ENCODE data around the gene TTPAL. TPM values are rescaled to one million over a fixed set of nuclear protein-coding genes. Genes with fewer than 3 reads are reported as not detected.
A peak's percentile ranks its signal among the peaks of the same experiment; 100 is the strongest.

Gene TTPAL
- total RNA-seq, 1 experiment from 2014 or later = 10.7 TPM

DNA sequence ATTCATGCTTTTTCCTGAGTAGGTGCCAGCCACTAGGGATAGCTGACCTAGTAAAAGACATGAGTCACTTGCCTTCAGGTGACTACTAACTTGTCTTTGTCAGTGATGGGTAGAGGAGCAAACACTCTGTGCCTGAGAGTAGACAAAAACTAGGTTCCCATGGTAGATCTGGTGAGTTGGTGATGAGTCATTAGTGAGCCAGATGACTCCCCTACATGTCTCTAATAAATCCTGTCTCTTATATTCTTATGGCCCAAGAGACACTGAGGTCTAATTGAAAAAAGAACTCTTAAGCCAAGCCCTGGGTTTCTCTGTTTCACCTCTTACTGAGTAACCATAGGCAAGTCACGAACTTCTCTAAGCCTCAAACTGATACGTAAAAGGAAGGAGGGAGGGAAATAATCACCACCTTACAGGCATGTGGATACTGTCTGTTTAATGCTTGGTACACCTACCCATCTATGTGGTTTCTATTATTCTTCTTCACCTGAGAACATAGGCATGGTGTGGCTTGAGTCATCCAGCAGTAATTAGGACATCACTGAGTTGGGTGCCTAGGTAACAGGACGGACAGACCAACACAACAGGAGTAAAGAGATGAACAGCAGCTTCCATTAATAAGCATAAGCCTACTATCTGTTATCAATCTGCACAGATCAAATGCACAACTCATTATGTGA is 20.3 kb downstream of the TTPAL start:
- DNase-seq (ENCODE audit: low read depth) = peak; percentile 99

DNA sequence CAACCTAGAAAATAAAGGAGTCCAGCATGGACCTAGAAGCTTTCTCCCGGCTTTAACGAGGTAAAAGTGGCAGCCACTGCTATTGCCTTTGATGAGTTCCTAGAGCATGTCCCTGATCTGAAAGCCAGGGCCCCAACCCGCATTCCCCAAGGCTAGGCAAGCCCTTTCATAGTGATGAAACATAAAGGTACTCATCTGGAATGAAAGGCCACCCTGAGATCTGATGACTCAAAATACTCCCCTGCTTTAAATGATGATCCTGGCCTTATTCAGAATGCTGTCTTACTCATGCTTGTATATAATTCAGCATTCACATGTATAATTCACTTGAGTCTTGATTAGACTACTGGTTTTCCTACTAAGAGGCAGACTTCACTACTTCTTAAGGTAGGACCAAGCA is 21.3 kb downstream of the TTPAL start:
- peak; percentile 93 for DNase-seq (ENCODE audit: low read depth)

DNA sequence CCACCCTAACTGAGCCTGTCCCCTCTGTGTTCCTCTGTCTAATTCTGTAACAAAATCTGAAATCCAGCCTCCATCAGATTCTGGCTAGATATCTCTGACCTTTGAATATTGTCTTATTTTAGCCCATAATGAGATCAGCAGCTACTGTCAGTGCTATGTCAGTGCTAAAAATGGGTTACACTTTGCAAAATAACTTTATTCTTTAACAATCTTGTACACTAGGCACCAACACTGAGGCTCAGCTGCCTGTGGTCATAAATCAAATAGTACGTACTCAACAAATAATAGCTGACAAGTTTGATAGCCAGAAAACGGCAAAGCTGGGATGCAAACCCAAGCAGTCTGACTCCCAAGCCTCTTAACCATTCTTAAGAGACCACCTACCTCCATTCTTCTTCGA is 22.1 kb downstream of the TTPAL start:
- DNase-seq (ENCODE audit: low read depth) = no peak

DNA sequence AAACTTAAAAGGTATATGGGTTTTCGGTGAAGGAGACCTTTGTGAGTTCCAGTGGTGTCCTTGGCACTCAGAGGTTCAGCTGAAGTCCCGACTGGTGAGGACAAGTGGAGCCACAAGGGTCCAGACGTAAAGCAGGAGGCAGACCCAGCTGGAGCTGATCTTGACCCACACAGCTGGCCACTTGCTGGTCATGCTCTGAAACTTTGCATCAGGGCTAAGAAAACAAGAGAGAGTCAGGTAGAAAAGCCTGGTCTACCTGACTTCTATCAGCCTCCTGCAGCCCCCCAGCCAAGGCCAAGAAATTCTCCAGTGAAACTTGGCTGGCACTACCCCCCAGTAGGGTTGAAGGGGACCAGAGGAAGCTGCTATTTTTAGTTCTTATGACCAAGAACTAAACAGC is 24.5 kb downstream of the TTPAL start:
- DNase-seq (ENCODE audit: low read depth) = no peak

DNA sequence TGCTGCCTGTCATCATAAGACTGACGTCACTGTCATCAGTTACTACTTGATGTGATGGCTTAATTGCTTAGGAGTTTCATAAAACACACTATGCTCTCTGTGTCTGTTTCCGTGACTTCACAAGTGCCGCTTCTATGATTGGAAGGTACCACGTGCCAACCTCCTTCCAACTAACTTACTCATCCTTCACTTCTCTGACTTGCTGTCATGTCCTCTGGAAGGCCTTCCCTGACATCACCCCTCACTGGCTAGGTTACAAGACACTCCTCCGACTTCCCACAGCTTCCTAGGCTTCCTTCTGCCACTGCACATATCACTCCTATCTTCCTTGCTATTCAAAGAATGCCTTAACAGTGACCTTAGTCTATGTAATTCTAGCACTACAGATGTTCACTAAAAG is 25.8 kb downstream of the TTPAL start:
- peak; percentile 47 for DNase-seq (ENCODE audit: low read depth)

DNA sequence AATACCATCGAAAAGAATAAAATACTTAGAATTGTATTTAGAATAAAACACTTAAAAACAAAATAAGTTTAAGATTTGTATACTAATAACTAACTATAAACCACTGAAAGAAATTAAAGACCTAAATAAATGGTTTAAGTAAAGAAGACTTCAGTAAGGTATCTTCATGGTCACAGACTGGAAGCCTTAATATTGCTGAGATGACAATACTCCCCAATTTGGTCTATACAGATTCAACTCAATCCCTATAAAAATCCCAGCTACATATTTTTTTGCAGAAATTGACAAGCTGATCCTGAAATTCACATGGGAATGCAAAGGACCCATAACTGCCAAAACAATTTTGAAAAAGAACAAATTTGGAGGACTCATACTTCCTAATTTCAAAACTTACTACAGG is 27.3 kb downstream of the TTPAL start:
- no peak for DNase-seq (ENCODE audit: low read depth)

DNA sequence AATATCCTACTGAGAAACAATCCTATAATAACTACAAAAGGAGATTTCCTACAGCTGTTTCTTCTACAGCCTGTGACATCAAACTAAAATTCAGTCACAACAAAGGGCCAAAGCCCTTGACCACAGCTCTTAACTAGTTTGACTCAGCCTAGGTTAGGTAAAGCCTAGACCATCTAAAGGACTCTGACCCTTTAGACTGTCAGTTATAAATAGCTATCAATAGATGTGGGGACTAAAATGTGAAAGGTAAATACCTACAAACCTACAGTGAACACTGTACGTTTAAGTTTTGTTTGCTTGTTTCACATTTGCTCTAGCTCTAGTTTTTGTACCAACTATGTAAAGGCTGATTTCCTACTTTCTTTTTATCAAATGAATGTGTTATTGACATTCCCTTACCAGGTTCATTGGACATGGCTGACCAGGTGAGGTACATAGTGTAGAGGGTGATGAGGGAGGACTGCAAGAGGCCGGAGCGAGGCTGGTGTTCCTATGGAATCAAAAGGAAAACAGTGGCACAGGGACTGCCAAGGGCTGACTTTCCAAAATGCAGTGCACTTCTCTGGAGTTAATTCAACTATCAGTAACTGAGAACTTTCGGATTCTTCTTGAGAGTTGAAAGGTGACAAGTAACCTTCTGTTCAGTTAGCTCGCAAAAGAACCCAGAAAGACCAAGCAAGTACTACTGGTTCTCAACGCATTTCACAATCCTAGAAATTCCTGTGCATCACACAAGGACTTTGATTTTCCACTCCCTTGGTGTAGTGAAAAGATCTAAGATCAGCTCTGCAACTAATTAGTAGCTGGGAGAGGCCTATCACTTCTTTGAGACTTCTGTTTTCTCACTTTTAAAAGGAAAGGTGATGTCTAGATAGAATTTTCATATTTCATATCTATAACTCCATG is 29.0 kb downstream of the TTPAL start:
- no peak for DNase-seq (ENCODE audit: low read depth)

DNA sequence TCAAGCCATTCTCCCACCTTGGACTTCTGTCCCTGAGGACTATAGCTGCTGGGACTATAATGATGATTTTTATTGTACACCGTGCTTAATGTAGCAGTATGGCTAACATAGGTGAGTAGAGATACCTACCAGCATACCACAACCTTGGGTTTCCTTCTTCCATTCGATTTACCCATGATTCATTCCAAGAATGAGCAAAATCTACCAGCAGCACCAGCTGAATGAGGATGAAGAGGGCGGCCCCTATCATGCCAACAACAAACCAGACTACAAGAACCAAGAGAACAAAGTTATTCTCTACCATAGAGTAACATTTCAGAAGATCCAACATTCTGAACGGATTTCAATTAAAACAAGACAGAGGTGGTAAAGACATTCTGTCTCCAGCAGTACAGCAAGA is 34.1 kb downstream of the TTPAL start:
- DNase-seq (ENCODE audit: low read depth) = no peak

DNA sequence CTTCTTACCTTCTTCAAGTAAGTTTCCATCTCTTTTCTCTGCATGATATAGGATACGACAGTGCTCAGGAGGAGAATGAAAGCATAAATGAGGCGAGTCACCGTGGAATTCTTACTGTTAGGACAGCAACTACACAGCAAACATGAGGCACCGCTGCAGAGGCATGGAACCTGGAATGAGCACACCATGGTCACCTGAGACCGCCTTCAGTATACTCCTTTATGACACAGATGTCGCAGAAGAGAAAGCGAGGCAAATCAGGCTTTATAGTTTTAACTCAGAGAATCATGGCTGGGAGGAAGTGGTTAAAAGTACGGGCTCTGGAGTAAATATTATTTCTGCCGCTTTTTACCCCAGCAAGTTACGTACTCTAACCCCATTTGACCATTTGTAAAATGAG is 38.2 kb downstream of the TTPAL start:
- DNase-seq (ENCODE audit: low read depth) = no peak

DNA sequence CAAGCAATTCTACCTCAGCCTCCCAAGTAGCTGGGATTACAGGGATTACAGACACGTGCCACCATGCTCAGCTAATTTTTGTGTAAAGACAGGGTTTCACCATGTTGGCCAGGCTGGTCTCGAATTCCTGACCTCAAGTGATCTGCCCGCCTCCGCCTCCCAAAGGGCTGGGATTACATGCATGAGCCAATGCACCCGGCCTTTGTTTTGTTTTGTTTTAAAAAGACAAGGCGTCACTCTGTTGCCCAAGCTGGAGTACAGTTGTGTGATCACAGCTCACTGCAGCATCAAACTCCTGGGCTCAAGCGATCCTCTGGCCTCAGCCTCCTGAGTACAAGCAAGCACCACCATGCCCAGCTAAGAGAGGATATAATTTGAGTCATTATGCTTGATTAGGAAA is 40.8 kb downstream of the TTPAL start:
- no peak for DNase-seq (ENCODE audit: low read depth)

DNA sequence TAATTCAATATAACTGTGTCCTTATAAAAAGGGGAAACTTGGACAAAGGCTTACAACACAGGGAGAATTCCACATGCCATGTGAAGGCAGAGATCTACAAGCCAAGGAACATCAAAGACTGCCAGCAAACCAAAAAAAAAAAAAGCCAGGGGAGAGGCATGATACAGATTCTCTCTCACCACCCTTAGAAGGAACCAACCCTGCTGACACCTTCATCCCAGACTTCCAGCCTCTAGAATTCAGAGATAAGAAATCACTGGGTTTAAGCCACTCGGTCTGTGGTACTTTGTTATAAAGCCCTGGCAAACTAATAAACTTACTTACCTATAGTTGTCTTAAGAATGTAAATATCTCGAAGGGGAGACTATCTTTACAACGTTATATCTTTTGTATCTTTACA is 41.8 kb downstream of the TTPAL start:
- no peak for DNase-seq (ENCODE audit: low read depth)

DNA sequence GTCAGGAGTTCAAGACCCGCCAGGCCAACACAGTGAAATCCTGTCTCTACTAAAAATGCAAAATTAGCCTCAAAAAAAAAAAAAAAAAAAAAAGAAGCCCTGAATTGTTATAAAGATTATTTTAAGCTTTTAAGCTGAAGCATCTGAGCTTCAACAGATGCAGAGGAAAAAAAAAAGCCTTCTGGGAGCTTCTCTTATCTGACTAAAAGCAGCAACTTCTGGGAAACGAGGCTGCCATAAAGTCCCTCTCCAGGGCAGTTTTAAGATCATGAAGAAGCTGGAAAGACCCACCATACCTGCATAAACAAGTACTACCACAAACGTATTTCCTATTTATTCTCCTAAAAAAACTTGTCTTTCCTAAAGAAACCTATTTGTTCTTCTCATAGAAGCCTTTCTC is 42.6 kb downstream of the TTPAL start:
- DNase-seq (ENCODE audit: low read depth) = no peak

DNA sequence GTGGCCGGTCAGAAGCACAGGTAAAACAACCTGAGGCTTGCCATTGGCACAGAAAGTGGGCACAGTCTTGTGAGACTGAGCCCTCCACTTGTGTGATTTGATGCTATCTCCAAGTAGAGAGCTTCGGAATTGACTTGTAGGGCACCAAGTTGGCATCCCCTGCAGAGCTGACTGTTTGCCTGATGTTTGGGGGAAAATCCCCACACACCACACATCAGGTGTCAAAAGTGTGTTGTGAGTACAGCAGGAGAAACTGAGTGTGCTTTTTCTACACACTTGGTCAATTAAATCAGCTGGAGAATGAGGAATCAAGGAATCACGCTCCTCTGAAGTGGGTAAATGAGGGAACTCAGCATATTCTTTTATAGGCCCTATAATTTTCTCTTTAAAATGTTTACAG is 45.2 kb downstream of the TTPAL start:
- no peak for DNase-seq (ENCODE audit: low read depth)

DNA sequence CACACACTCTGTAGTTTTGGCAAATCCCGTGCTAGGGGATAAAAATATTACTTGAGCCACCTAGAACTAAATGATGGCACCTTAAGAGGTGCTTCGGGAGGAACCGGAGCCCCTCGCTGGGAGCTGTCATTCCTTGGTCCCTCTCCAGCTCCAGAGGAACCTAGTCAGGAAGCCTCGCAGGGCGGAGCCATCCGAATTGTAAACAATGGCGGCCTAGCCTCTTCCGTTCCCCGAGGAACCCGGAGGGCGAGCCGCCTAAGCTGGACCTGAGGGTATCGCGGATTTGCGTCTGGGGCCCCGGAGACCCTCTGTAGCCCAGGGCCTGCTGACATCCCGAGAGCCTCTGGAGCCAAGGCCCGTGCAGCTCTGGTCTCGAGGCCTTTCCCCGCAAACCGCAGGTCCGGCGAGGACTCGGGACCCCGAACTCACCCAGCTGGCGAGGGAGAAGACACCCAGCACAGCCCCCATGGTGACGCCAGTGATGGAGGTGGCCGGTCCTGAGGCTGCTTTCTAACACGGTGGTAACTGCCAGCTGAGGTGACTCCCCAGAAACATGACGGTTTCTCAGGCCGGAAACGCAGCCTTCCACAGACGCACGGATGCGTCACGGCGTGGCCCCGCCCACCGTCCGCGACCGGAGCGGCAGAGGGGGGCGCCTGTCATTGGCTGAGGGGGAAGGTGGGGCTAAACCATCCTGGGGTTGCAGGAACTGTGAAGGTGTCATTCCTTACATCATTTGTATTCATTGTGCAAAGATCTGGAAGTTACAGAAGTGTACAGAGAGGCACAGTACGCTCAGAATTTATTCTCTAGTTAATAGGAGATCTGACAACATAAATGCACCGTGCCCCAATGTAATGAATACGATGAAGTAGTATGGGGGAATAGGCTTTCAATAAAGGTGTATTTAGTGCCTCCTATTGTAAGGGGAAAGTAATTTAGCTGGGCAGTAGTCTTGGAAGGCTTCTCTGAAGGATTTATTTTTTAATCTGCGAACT is 46.1 kb downstream of the TTPAL start, which contains the start of gene SERINC3:
SERINC3 (minus strand) TSS at position 587 of the 998 bp plus-strand sequence; CDS start at position 468, 119 bp downstream.
- peak; percentile 93 for DNase-seq (ENCODE audit: low read depth)

DNA sequence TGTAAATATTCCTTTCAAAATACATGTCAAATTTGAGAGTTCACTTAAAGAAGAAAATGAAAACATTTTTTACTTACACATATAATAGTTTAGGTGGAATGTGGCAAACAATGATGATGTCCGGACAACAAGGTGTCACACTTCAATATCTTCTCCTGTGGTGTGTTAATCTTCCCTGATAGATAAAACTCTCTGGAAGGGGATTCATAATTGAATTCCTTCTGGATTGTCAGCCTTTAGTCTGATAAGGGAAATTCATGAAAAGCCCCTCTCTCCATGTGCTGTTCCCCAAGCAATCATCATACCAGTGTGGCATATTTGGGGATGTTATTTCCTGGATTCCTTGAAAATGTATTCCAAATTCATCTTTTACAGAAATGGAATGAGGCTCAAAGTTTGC is 47.2 kb downstream of the TTPAL start:
- no peak for DNase-seq (ENCODE audit: low read depth)

DNA sequence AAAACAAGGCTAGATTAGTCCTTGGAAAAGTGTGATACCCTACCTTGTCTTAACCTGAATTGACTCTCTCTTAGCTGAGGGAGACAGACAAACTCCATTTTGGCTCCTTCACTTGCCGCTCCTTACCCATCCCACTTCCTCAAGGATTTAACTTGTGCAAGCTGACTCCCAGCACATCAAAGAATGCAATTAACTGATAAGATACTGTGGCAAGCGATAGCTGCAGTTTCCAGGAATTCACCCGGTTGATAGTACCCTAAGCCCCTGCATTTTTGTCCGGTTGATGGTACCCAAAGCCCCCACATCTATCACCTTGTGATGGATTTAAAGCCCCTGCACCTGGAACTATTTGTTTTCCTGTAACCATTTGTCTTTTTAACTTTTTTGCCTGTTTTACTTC is 48.1 kb downstream of the TTPAL start:
- no peak for DNase-seq (ENCODE audit: low read depth)

DNA sequence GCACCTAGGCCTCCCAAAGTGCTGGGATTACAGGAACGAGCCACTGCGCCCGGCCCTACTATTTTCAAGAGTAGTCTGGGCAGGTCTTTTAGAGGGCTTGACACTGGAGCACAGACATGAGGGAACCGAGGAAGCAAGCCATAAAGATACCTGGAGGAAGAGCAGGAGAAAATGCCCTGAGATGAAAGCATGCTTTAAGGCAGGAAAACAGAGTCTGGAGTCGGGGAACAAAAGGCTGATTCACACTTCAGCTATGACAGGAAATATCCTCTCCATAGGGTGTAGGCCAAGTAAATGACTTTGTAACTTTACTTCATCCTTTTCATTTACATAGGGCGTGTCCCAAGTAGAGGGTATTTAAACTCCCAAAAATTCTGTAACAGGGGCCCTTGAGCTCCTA is 50.5 kb downstream of the TTPAL start:
- DNase-seq (ENCODE audit: low read depth) = peak; percentile 73

DNA sequence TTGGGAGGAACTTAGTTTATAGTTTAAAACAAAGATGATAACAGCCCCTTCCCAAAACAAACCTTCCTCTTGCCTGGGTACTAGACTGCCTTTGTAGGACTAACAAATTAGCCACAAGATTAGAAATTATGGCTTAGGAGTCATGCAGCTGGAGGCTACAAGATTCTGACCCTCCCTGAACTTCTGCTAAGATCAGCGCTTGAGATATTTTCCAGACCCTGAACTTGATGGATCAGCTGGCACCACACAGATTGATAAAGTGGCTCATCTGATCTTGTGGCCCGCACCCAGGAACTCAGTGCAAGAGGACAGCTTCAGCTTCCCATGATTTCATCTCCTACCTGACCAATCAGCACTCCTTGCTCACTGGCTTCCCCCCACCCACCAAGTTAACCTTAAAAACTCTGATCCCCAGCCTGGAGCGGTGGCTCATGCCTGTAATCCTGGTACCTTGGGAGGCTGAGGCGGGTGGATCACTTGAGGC is 52.1 kb downstream of the TTPAL start:
- no peak for DNase-seq (ENCODE audit: low read depth)

DNA sequence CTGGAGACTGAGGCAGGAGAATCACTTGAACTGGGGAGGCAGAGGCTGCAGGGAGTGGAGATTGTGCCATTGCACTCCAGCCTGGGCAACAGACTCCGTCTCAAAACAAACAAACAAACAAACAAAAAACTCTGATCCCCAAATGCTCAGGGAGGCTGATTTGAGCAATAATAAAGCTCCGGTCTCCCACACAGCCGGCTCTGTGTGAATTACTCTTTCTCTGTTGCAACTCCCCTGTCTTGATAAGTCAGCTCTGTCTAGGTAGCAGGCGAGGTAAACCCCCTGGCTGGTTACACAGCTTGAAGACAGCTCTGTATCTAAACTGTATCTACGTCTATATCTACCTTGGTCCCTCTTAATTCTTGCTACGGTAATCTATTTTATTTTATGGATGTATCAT is 52.6 kb downstream of the TTPAL start:
- no peak for DNase-seq (ENCODE audit: low read depth)

DNA sequence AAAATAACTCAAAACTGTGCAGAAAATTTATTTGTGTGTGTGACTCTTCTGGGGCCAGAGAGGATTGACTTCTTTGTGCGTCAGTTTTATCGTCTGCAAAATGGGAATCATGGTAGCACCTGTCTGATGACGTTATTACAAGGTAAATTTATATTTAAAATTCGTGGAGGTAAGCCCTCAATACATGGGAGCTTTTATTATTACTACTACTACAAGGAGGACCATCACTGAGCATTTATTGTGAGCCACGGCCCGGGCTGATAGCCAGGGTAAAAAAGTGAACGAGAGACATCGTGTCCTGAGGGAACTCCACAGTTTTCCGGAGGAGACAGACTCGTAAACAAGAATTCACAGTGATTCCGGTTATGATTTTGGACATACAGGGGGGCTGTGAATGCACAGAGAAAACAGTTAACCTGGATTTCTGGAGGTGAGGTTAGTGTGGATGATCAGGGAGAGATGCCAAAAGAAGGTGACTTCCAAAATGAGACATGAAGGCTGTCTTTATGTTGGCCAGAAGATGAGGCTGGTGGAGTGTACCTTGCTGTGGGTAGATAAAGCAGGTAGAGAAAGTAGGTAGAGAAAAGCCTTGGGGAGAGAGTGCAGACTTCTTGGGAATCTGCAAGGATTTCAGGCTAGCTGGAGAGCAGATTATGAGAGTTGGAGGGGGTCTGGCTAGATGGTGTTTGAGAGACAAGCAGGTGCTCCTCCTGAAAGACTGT is 56.7 kb downstream of the TTPAL start:
- DNase-seq (ENCODE audit: low read depth) = no peak

DNA sequence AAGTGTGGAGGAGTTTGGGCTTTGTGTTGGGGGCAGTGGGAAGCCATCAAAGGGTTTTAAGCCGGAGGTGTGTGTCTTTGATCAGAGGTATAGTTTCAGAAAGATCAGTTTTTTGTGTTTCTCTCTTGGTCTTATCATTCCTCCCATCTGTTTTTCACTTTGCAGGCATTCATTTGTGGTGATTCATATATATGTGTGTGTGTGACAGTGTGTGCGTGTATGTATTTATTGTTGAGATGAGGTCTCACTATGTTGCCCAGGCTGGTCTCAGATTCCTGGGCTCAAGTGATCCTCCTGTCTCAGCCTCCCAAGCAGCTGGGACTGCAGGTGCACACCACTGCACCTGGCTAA is 57.3 kb downstream of the TTPAL start:
- peak; percentile 54 for DNase-seq (ENCODE audit: low read depth)
